ENCODE results near the gene UNC13D.

DNA sequence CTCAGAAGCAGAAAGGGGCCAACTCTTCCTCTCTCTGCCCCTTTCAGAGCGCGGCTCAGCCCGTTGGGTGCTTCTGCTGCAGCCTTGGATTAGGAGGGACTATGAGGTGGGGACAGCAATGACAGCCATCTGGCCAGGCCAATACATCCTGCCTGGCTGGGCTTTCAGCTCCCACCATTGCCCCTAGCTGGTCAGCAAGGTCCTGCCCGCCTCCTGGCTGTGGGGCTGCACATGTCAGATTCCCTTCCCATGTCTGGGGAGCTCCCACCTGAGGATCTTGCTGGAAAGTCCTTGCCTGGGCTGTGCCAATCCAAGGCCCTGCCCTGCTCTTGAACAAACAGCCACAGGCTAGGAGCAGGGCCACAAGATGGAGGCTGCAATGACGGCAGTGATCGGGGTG is 44.3 kb upstream of the UNC13D start:
- TF ChIP-seq POLR2A (IDR thresholded peaks at IDR 0.05), result no peak
- TF ChIP-seq, protein P1, sequence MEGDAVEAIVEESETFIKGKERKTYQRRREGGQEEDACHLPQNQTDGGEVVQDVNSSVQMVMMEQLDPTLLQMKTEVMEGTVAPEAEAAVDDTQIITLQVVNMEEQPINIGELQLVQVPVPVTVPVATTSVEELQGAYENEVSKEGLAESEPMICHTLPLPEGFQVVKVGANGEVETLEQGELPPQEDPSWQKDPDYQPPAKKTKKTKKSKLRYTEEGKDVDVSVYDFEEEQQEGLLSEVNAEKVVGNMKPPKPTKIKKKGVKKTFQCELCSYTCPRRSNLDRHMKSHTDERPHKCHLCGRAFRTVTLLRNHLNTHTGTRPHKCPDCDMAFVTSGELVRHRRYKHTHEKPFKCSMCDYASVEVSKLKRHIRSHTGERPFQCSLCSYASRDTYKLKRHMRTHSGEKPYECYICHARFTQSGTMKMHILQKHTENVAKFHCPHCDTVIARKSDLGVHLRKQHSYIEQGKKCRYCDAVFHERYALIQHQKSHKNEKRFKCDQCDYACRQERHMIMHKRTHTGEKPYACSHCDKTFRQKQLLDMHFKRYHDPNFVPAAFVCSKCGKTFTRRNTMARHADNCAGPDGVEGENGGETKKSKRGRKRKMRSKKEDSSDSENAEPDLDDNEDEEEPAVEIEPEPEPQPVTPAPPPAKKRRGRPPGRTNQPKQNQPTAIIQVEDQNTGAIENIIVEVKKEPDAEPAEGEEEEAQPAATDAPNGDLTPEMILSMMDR (IDR thresholded peaks at IDR 0.05), result no peak
